SK-N-SH treated with all-trans-retinoic acid at 6 μM for 48 hours (cell line): Measurements from ENCODE around the gene SLC5A6.

ENCODE experiments used
- ATAC-seq: fragments of 200-7000 bp; cut with Tn5 transposase; 3 replicates; pipeline ENCODE4 v1.9.1; 2020; ENCODE audit warnings: mild to moderate bottlenecking, moderate library complexity
- ARNTL ChIP-seq: fragments of 450-650 bp; formaldehyde crosslinking; IDR thresholded peaks from 2 replicates; pipeline ENCODE4 v1.5.0; 2020; ENCODE audit warnings: low read depth, mild to moderate bottlenecking, moderate library complexity, borderline replicate concordance
- BACH2 ChIP-seq: fragments of 250-450 bp; sonication (Bioruptor Pico); IDR thresholded peaks from 2 replicates; pipeline ENCODE4 v1.9.0; 2021; ENCODE audit warnings: mild to moderate bottlenecking, borderline replicate concordance
- CSDC2 ChIP-seq: fragments of 250-450 bp; sonication (Bioruptor Pico); IDR thresholded peaks from 2 replicates; pipeline ENCODE4 v1.5.0; 2020; ENCODE audit warnings: mild to moderate bottlenecking, moderate library complexity
- ESRRG ChIP-seq: fragments of 250-450 bp; sonication (Bioruptor Pico); IDR thresholded peaks from 2 replicates; pipeline ENCODE4 v1.6.1; 2021; ENCODE audit warnings: mild to moderate bottlenecking
- GLIS3 ChIP-seq: fragments of 250-450 bp; sonication (Bioruptor Pico); IDR thresholded peaks from 2 replicates; pipeline ENCODE4 v1.5.0; 2020; ENCODE audit warnings: mild to moderate bottlenecking, moderate library complexity
- ISL1 ChIP-seq: fragments of 250-450 bp; sonication (Bioruptor Pico); IDR thresholded peaks from 2 replicates; pipeline ENCODE4 v2.1.2; 2022; ENCODE audit warnings: mild to moderate bottlenecking, moderate library complexity
- OSR1 ChIP-seq: fragments of 250-450 bp; sonication (Bioruptor Pico); IDR thresholded peaks from 2 replicates; pipeline ENCODE4 v1.8.0; 2022; ENCODE audit warnings: moderate library complexity, mild to moderate bottlenecking, inconsistent platforms
- PPARA ChIP-seq: fragments of 250-450 bp; sonication (Bioruptor Pico); IDR thresholded peaks from 2 replicates; pipeline ENCODE4 v1.5.0; 2020; ENCODE audit warnings: mild to moderate bottlenecking, borderline replicate concordance
- RARB ChIP-seq: fragments of 250-450 bp; sonication (Bioruptor Pico); IDR thresholded peaks from 2 replicates; pipeline ENCODE4 v1.8.0; 2021; ENCODE audit warnings: mild to moderate bottlenecking, moderate library complexity
- SNAI2 ChIP-seq: fragments of 250-450 bp; sonication (Bioruptor Pico); IDR thresholded peaks from 2 replicates; pipeline ENCODE4 v1.5.0; 2020; ENCODE audit warnings: mild to moderate bottlenecking, moderate library complexity
- TCF4 ChIP-seq: fragments of 250-450 bp; sonication (Bioruptor Pico); IDR thresholded peaks from 2 replicates; pipeline ENCODE4 v1.8.0; 2021; ENCODE audit warnings: mild to moderate bottlenecking, moderate library complexity, borderline replicate concordance
- TOX ChIP-seq: fragments of 250-450 bp; sonication (Bioruptor Pico); IDR thresholded peaks from 2 replicates; pipeline ENCODE4 v1.8.0; 2021; ENCODE audit warnings: mild to moderate bottlenecking, moderate library complexity, borderline replicate concordance
- ZC3H10 ChIP-seq: fragments of 250-450 bp; sonication (Bioruptor Pico); IDR thresholded peaks from 2 replicates; pipeline ENCODE4 v1.5.1; 2021; ENCODE audit warnings: mild to moderate bottlenecking, moderate library complexity
- ZFP3 ChIP-seq: fragments of 250-450 bp; sonication (Bioruptor Pico); IDR thresholded peaks from 2 replicates; pipeline ENCODE4 v1.5.0; 2020; ENCODE audit warnings: mild to moderate bottlenecking, moderate library complexity
- ZFP30 ChIP-seq: fragments of 450-650 bp; formaldehyde crosslinking; IDR thresholded peaks from 2 replicates; pipeline ENCODE4 v1.5.0; 2022; ENCODE audit warnings: mild to moderate bottlenecking, moderate library complexity
- ZNF565 ChIP-seq: fragments of 450-650 bp; formaldehyde crosslinking; conservative IDR thresholded peaks from 2 replicates; pipeline ENCODE4 v1.5.0; 2020; ENCODE audit warnings: low read depth, mild to moderate bottlenecking, moderate library complexity
- ZNF70 ChIP-seq: fragments of 450-650 bp; formaldehyde crosslinking; IDR thresholded peaks from 2 replicates; pipeline ENCODE4 v1.5.0; 2020; ENCODE audit warnings: mild to moderate bottlenecking, moderate library complexity
- ZNF8 ChIP-seq: fragments of 450-650 bp; formaldehyde crosslinking; IDR thresholded peaks from 2 replicates; pipeline ENCODE4 v1.5.0; 2020; ENCODE audit warnings: mild to moderate bottlenecking, moderate library complexity
- TF ChIP-seq, protein P1 (sequence below): fragments of 250-450 bp; sonication (Bioruptor Pico); IDR thresholded peaks from 2 replicates; pipeline ENCODE4 v1.8.0; 2020; ENCODE audit warnings: mild to moderate bottlenecking, moderate library complexity, borderline replicate concordance
- TF ChIP-seq, protein P2 (sequence below): fragments of 250-450 bp; sonication (Bioruptor Pico); IDR thresholded peaks from 2 replicates; pipeline ENCODE4 v1.5.1; 2020; ENCODE audit warnings: low read depth, mild to moderate bottlenecking, moderate library complexity
- TF ChIP-seq, protein P3 (sequence below): fragments of 250-450 bp; sonication (Bioruptor Pico); IDR thresholded peaks from 2 replicates; pipeline ENCODE4 v1.5.1; 2021; ENCODE audit warnings: mild to moderate bottlenecking, moderate library complexity
- TF ChIP-seq, protein P4 (sequence below): fragments of 250-450 bp; sonication (Bioruptor Pico); IDR thresholded peaks from 2 replicates; pipeline ENCODE4 v1.8.0; 2021; ENCODE audit warnings: low read depth, mild to moderate bottlenecking, moderate library complexity, borderline replicate concordance

The SLC5A6 gene

DNA sequence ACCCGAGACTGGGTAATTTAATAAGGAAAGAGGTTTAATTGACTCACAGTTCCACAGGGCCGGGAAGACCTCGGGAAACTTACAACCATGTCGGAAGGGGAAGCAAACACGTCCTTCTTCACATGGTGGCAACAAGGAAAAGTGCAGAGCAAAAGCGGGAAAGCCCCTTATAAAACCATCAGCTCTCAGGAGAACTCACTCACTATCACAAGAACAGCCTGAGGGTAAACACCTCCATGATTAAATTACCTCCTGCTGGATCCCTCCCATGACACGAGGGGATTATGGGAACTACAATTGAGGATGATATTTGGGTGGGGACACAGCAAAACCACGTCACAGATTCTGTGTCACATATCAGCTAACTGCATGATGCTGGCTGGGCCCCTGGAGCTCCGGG, 51.9 kb downstream of the SLC5A6 start:
- TF ChIP-seq TCF4 = no peak
- TF ChIP-seq CSDC2 (CRISPR knock-in tag) = no peak
- TF ChIP-seq PPARA = no peak
- TF ChIP-seq, protein P1, sequence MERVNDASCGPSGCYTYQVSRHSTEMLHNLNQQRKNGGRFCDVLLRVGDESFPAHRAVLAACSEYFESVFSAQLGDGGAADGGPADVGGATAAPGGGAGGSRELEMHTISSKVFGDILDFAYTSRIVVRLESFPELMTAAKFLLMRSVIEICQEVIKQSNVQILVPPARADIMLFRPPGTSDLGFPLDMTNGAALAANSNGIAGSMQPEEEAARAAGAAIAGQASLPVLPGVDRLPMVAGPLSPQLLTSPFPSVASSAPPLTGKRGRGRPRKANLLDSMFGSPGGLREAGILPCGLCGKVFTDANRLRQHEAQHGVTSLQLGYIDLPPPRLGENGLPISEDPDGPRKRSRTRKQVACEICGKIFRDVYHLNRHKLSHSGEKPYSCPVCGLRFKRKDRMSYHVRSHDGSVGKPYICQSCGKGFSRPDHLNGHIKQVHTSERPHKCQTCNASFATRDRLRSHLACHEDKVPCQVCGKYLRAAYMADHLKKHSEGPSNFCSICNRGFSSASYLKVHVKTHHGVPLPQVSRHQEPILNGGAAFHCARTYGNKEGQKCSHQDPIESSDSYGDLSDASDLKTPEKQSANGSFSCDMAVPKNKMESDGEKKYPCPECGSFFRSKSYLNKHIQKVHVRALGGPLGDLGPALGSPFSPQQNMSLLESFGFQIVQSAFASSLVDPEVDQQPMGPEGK (CRISPR knock-in tag) = no peak
- TF ChIP-seq RARB = no peak
- TF ChIP-seq BACH2 (CRISPR knock-in tag) = no peak
- TF ChIP-seq SNAI2 (CRISPR knock-in tag) = no peak
- TF ChIP-seq TOX (CRISPR knock-in tag) = no peak
- no peak for TF ChIP-seq ZNF70 (CRISPR knock-in tag)
- no peak for TF ChIP-seq ESRRG (CRISPR knock-in tag)
- no peak for TF ChIP-seq OSR1 (CRISPR knock-in tag)
- no peak for TF ChIP-seq ZC3H10 (CRISPR knock-in tag)
- TF ChIP-seq, protein P2, sequence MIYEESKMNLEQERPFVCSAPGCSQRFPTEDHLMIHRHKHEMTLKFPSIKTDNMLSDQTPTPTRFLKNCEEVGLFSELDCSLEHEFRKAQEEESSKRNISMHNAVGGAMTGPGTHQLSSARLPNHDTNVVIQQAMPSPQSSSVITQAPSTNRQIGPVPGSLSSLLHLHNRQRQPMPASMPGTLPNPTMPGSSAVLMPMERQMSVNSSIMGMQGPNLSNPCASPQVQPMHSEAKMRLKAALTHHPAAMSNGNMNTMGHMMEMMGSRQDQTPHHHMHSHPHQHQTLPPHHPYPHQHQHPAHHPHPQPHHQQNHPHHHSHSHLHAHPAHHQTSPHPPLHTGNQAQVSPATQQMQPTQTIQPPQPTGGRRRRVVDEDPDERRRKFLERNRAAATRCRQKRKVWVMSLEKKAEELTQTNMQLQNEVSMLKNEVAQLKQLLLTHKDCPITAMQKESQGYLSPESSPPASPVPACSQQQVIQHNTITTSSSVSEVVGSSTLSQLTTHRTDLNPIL (CRISPR knock-in tag) = no peak
- no peak for TF ChIP-seq ZFP3 (CRISPR knock-in tag)
- TF ChIP-seq ARNTL (CRISPR knock-in tag) = no peak
- TF ChIP-seq, protein P3, sequence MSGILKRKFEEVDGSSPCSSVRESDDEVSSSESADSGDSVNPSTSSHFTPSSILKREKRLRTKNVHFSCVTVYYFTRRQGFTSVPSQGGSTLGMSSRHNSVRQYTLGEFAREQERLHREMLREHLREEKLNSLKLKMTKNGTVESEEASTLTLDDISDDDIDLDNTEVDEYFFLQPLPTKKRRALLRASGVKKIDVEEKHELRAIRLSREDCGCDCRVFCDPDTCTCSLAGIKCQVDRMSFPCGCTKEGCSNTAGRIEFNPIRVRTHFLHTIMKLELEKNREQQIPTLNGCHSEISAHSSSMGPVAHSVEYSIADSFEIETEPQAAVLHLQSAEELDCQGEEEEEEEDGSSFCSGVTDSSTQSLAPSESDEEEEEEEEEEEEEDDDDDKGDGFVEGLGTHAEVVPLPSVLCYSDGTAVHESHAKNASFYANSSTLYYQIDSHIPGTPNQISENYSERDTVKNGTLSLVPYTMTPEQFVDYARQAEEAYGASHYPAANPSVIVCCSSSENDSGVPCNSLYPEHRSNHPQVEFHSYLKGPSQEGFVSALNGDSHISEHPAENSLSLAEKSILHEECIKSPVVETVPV (CRISPR knock-in tag) = no peak
- no peak for TF ChIP-seq ZNF565 (CRISPR knock-in tag)
- no peak for TF ChIP-seq ISL1 (CRISPR knock-in tag)
- TF ChIP-seq, protein P4, sequence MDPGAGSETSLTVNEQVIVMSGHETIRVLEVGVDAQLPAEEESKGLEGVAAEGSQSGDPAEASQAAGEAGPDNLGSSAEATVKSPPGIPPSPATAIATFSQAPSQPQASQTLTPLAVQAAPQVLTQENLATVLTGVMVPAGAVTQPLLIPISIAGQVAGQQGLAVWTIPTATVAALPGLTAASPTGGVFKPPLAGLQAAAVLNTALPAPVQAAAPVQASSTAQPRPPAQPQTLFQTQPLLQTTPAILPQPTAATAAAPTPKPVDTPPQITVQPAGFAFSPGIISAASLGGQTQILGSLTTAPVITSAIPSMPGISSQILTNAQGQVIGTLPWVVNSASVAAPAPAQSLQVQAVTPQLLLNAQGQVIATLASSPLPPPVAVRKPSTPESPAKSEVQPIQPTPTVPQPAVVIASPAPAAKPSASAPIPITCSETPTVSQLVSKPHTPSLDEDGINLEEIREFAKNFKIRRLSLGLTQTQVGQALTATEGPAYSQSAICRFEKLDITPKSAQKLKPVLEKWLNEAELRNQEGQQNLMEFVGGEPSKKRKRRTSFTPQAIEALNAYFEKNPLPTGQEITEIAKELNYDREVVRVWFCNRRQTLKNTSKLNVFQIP = no peak
- no peak for TF ChIP-seq ZNF8 (CRISPR knock-in tag)
- no peak for ATAC-seq

DNA sequence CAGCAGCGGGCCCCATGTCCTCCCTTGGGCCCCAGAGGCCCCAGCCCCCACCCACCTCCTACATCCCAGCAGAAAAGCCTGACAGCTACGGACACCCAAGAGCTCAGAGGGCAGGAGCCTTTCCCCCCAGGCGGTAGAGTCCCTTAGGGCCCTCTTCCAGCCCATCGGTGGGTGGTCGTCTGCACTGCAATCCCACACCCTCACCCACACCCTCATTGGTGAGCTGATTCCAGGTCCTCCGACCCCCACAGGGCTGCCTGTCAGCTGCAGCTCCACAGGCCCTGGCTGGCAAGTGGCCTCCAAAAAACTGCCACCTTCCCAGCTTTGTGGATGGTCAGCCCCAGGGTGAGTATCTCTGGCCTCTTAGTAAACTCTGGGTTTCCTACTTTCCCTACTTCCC, 52.8 kb downstream of the SLC5A6 start:
- ATAC-seq = no peak; the same call in 2 of the 3 replicates
- TF ChIP-seq ZC3H10 (CRISPR knock-in tag) = no peak
- TF ChIP-seq ESRRG (CRISPR knock-in tag) = no peak
- TF ChIP-seq, protein P4 = no peak
- no peak for TF ChIP-seq ZFP3 (CRISPR knock-in tag)
- TF ChIP-seq SNAI2 (CRISPR knock-in tag) = no peak
- TF ChIP-seq ZFP30 (CRISPR knock-in tag) = no peak
- TF ChIP-seq BACH2 (CRISPR knock-in tag) = no peak
- no peak for TF ChIP-seq ZNF565 (CRISPR knock-in tag)
- no peak for TF ChIP-seq CSDC2 (CRISPR knock-in tag)
- no peak for TF ChIP-seq GLIS3 (CRISPR knock-in tag)
- no peak for TF ChIP-seq ISL1 (CRISPR knock-in tag)
- TF ChIP-seq, protein P3 (CRISPR knock-in tag) = no peak
- TF ChIP-seq RARB = no peak
- TF ChIP-seq PPARA = no peak
- TF ChIP-seq, protein P2 (CRISPR knock-in tag) = no peak
- no peak for TF ChIP-seq ZNF70 (CRISPR knock-in tag)
